PC-9 (cell line): ENCODE data around the gene RXFP3.

Experiments
- EZH2 ChIP-seq: fragments of 200-600 bp; sonication (generic); IDR thresholded peaks from 2 replicates; pipeline ENCODE4 v1.8.0; 2017; ENCODE audit warnings: antibody characterized with exemption, low read depth
- TF ChIP-seq, protein P1 (sequence below): fragments of 200-600 bp; sonication (generic); conservative IDR thresholded peaks from 2 replicates; pipeline ENCODE4 v1.6.1; 2017; ENCODE audit warnings: mixed run types, antibody characterized with exemption, mild to moderate bottlenecking, moderate library complexity

DNA sequence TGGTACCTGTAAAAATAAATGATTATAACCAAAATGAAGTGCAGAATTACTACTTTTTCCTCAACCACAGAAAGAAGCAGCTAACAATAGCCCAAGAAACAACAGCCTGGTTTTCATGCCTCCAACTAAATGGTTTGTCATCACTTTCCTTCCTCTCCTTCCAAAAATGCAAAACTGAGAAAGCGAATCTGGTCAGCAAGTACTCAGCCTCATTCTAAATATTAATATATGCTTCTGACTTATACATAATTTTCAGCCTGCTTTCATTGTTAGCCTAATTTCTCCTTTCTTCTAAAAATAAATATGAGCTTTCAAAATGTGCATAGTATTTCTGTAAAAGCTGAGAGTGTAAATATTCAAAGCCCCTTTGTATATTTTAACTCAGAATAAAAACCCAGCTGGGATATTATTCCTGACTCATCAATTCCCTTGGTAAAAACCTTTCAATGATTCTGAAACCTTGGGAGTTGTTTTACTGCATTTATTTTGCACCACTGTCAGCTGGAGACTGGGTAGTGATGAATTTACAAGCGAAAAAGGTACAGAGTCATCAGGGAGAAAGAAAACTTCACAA lies 21.5 kb downstream of the RXFP3 start:
- TF ChIP-seq, protein P1, sequence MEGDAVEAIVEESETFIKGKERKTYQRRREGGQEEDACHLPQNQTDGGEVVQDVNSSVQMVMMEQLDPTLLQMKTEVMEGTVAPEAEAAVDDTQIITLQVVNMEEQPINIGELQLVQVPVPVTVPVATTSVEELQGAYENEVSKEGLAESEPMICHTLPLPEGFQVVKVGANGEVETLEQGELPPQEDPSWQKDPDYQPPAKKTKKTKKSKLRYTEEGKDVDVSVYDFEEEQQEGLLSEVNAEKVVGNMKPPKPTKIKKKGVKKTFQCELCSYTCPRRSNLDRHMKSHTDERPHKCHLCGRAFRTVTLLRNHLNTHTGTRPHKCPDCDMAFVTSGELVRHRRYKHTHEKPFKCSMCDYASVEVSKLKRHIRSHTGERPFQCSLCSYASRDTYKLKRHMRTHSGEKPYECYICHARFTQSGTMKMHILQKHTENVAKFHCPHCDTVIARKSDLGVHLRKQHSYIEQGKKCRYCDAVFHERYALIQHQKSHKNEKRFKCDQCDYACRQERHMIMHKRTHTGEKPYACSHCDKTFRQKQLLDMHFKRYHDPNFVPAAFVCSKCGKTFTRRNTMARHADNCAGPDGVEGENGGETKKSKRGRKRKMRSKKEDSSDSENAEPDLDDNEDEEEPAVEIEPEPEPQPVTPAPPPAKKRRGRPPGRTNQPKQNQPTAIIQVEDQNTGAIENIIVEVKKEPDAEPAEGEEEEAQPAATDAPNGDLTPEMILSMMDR, result no peak
- no peak for TF ChIP-seq EZH2
